ENCODE data around the gene NFE2L3. TPM values are rescaled to one million over a fixed set of nuclear protein-coding genes. Genes with fewer than 3 reads are reported as not detected.

NFE2L3 gene
- total and polyA plus RNA-seq, 9 of the 15 experiments (the other 6 are each of a cell fraction or from before 2014, with no cell fraction given) = 2.9 to 16.9 (median 12.4) TPM

DNA sequence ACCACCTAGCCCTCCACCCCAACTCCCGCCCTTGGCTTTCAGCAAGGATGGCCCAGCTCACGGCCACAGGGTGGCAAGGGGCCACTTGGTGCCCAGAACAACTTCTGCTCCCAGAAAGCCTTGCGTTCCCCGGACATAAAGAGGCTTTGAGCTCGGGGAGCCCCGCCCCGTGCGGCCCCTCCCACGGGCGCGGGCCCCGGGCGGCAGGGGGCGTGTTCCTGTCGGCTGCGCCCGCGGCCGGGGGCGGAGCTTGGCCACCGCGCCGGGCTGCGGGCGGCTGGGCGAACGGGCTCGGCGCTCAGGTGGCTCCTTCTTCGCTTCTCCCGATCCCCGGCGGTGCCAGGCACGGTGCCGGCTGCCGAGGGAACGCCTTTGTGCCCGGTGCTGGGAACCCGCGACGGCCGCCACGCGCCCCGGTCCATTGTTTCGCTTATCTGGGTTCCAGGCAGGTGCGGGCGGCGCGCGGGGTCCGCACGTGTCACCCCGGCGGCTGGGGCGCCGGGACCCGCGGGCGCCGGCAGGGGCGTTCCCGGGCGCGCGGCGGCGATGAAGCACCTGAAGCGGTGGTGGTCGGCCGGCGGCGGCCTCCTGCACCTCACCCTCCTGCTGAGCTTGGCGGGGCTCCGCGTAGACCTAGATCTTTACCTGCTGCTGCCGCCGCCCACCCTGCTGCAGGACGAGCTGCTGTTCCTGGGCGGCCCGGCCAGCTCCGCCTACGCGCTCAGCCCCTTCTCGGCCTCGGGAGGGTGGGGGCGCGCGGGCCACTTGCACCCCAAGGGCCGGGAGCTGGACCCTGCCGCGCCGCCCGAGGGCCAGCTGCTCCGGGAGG is at the start of gene NFE2L3 (continued):
- TF ChIP-seq, protein P1, sequence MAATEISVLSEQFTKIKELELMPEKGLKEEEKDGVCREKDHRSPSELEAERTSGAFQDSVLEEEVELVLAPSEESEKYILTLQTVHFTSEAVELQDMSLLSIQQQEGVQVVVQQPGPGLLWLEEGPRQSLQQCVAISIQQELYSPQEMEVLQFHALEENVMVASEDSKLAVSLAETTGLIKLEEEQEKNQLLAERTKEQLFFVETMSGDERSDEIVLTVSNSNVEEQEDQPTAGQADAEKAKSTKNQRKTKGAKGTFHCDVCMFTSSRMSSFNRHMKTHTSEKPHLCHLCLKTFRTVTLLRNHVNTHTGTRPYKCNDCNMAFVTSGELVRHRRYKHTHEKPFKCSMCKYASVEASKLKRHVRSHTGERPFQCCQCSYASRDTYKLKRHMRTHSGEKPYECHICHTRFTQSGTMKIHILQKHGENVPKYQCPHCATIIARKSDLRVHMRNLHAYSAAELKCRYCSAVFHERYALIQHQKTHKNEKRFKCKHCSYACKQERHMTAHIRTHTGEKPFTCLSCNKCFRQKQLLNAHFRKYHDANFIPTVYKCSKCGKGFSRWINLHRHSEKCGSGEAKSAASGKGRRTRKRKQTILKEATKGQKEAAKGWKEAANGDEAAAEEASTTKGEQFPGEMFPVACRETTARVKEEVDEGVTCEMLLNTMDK (IDR thresholded peaks at IDR 0.05; ENCODE audit: borderline replicate concordance, insufficient read depth, low read depth, low read length, poor library complexity, severe bottlenecking) = peak; percentile 74
- TF ChIP-seq, protein P2, sequence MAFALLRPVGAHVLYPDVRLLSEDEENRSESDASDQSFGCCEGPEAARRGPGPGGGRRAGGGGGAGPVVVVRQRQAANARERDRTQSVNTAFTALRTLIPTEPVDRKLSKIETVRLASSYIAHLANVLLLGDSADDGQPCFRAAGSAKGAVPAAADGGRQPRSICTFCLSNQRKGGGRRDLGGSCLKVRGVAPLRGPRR (CRISPR knock-in tag; IDR thresholded peaks at IDR 0.05) = 0 out of 2 replicates have a peak, but pooled peaks have one; percentile 28
- TF ChIP-seq SRSF3 (IDR thresholded peaks at IDR 0.05; ENCODE audit: insufficient read depth, low read length) (no peak), NCOA4 (IDR thresholded peaks at IDR 0.05; ENCODE audit: partially characterized antibody) (no peak), ZKSCAN1 (IDR thresholded peaks at IDR 0.05; ENCODE audit: low read depth, low read length) (no peak), FOXJ3 (CRISPR knock-in tag; IDR thresholded peaks at IDR 0.05) (no peak), TAF15 (IDR thresholded peaks at IDR 0.05; ENCODE audit: low read depth, low read length) (no peak), ZNF253 (CRISPR knock-in tag; conservative IDR thresholded peaks at IDR 0.05) (no peak), RNF2 (IDR thresholded peaks at IDR 0.05) (no peak), RFX5 (IDR thresholded peaks at IDR 0.05; ENCODE audit: low read depth, low read length) (no peak), PRMT5 (CRISPR knock-in tag; IDR thresholded peaks at IDR 0.05) (no peak), POLR2A (conservative IDR thresholded peaks at IDR 0.05) (peak; percentile 69), FUS (optimal IDR thresholded peaks at IDR 0.05; ENCODE audit: low read depth, low read length) (no peak), HNRNPK (IDR thresholded peaks at IDR 0.05; ENCODE audit: low read depth, low read length, poor library complexity, severe bottlenecking) (no peak), TBP (optimal IDR thresholded peaks at IDR 0.05; ENCODE audit: low read depth, low read length) (no peak)
- TF ChIP-seq, protein P3, sequence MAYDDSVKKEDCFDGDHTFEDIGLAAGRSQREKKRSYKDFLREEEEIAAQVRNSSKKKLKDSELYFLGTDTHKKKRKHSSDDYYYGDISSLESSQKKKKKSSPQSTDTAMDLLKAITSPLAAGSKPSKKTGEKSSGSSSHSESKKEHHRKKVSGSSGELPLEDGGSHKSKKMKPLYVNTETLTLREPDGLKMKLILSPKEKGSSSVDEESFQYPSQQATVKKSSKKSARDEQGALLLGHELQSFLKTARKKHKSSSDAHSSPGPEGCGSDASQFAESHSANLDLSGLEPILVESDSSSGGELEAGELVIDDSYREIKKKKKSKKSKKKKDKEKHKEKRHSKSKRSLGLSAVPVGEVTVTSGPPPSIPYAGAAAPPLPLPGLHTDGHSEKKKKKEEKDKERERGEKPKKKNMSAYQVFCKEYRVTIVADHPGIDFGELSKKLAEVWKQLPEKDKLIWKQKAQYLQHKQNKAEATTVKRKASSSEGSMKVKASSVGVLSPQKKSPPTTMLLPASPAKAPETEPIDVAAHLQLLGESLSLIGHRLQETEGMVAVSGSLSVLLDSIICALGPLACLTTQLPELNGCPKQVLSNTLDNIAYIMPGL (CRISPR knock-in tag; IDR thresholded peaks at IDR 0.05) = no peak
- TF ChIP-seq, protein P4, sequence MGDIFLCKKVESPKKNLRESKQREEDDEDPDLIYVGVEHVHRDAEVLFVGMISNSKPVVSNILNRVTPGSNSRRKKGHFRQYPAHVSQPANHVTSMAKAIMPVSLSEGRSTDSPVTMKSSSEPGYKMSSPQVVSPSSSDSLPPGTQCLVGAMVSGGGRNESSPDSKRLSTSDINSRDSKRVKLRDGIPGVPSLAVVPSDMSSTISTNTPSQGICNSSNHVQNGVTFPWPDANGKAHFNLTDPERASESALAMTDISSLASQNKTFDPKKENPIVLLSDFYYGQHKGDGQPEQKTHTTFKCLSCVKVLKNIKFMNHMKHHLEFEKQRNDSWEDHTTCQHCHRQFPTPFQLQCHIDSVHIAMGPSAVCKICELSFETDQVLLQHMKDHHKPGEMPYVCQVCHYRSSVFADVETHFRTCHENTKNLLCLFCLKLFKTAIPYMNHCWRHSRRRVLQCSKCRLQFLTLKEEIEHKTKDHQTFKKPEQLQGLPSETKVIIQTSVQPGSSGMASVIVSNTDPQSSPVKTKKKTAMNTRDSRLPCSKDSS (IDR thresholded peaks at IDR 0.05; ENCODE audit: low read depth, partially characterized antibody) = no peak
- TF ChIP-seq, protein P5, sequence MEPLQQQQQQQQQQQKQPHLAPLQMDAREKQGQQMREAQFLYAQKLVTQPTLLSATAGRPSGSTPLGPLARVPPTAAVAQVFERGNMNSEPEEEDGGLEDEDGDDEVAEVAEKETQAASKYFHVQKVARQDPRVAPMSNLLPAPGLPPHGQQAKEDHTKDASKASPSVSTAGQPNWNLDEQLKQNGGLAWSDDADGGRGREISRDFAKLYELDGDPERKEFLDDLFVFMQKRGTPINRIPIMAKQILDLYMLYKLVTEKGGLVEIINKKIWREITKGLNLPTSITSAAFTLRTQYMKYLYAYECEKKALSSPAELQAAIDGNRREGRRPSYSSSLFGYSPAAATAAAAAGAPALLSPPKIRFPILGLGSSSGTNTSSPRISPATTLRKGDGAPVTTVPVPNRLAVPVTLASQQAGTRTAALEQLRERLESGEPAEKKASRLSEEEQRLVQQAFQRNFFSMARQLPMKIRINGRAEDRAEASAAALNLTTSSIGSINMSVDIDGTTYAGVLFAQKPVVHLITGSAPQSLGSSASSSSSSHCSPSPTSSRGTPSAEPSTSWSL (CRISPR knock-in tag; IDR thresholded peaks at IDR 0.05; ENCODE audit: borderline replicate concordance) = no peak
- TF ChIP-seq, protein P6, sequence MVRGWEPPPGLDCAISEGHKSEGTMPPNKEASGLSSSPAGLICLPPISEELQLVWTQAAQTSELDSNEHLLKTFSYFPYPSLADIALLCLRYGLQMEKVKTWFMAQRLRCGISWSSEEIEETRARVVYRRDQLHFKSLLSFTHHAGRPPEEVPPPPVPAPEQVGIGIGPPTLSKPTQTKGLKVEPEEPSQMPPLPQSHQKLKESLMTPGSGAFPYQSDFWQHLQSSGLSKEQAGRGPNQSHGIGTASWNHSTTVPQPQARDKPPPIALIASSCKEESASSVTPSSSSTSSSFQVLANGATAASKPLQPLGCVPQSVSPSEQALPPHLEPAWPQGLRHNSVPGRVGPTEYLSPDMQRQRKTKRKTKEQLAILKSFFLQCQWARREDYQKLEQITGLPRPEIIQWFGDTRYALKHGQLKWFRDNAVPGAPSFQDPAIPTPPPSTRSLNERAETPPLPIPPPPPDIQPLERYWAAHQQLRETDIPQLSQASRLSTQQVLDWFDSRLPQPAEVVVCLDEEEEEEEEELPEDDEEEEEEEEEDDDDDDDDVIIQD (CRISPR knock-in tag; IDR thresholded peaks at IDR 0.05) = no peak
